ENCODE measurements around the gene FCAMR. TPM values are rescaled to one million over a fixed set of nuclear protein-coding genes. Genes with fewer than 3 reads are reported as not detected.

FCAMR gene
- total and polyA plus RNA-seq, 2 of the 4 experiments (the other 2 are of a cell fraction): not detected

DNA sequence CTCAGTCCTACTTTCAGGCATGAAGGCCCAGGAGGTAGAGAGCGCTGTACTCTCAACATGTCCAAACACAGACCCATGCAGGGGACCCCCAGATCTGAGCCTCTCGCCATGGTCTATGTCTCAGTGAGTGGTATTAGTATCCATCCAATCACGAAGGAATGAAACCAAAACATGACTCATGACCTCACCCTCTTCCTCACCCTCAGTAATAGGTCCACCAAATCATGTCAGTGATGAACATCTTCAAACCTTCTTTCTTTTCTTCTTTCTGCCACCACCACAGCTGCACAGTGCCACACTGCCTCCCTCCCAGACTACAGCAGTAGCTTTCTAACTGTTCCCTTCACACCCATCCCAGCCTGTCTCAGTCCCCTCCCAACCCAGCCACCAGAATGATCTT, 45.5 kb upstream of the FCAMR start:
- H3K18ac ChIP-seq (ENCODE audit: low read depth, low read length): no peak overlapping the region
- peaks cover 6% of the 10 kb centered on the region; the same call in 1 of the 2 replicates for H3K27me3 ChIP-seq (ENCODE audit: control insufficient read depth, insufficient read depth, low read length)
- H3K4ac ChIP-seq (ENCODE audit: low read depth, low read length): no peak overlapping the region
- no peak overlapping the region for H3K14ac ChIP-seq (replicated peaks; ENCODE audit: low read depth, low read length)
- ATAC-seq (ENCODE audit: low read depth) (no peak), DNase-seq (no peak)
- in situ Hi-C loops (cut with MboI; ENCODE audit: low sequenced_read_pairs): no loop called here
- no peaks in the 10 kb centered on the region; the same call in 1 of the 2 replicates for H3K9me3 ChIP-seq (ENCODE audit: control insufficient read depth, insufficient read depth, low read length)
- no peak overlapping the region for H2AK5ac ChIP-seq (ENCODE audit: low read depth, low read length)
- H3K4me2 ChIP-seq (ENCODE audit: low read depth, low read length): no peak overlapping the region
- no peak overlapping the region for H3K56ac ChIP-seq (ENCODE audit: extremely low read depth, insufficient read depth, low read length)
- no peak overlapping the region for H2AFZ ChIP-seq (replicated peaks; ENCODE audit: low read length, poor library complexity)
- no peak overlapping the region for H3K9ac ChIP-seq (ENCODE audit: low read depth, low read length)
- no peak overlapping the region for H2BK20ac ChIP-seq (ENCODE audit: low read depth, low read length)
- no peaks in the 10 kb centered on the region for H3K36me3 ChIP-seq (ENCODE audit: control insufficient read depth, insufficient read depth, low read length)
- no peaks in the 10 kb centered on the region; the same call in 1 of the 2 replicates for H3K4me1 ChIP-seq (ENCODE audit: control insufficient read depth, insufficient read depth, low read length)
- H3K4me3 ChIP-seq (ENCODE audit: insufficient read depth, low read depth, low read length): no peak overlapping the region
- H4K91ac ChIP-seq (ENCODE audit: insufficient read depth, low read depth, low read length): no peak overlapping the region
- intact Hi-C loops (cut with micrococcal nuclease): no loop called here
- dilution Hi-C loops (cut with HindIII; ENCODE audit: low sequenced_read_pairs, unreplicated experiment): no loop called here
- ChIA-PET POLR2A (ENCODE audit: unreplicated experiment) (no interaction called here), CTCF (interaction anchor here (2.0 kb wide), 1 partner anchor 10 kb away, joined by 6 read pairs; no protein-coding TSS in a partner anchor)
- no peaks in the 10 kb centered on the region for H3K79me1 ChIP-seq (ENCODE audit: low read depth in 1 of 2, low read length in 2 of 2)
- H2BK120ac ChIP-seq (ENCODE audit: low read depth, low read length): no peak overlapping the region
- TF ChIP-seq RCOR1 (IDR thresholded peaks at IDR 0.05; ENCODE audit: insufficient replicate concordance, low read length): no peak
- TF ChIP-seq NFE2L2 (IDR thresholded peaks at IDR 0.05; ENCODE audit: low read depth, low read length): no peak
- TF ChIP-seq MAZ (IDR thresholded peaks at IDR 0.05; ENCODE audit: borderline replicate concordance, low read depth, low read length): no peak
- no peak for TF ChIP-seq FOS (IDR thresholded peaks at IDR 0.05; ENCODE audit: low read depth, low read length)
- TF ChIP-seq RFX5 (IDR thresholded peaks at IDR 0.05; ENCODE audit: low read depth, low read length): no peak
- TF ChIP-seq POLR2A (IDR thresholded peaks at IDR 0.05; ENCODE audit: low read depth, low read length): no peak
- TF ChIP-seq, protein P1, sequence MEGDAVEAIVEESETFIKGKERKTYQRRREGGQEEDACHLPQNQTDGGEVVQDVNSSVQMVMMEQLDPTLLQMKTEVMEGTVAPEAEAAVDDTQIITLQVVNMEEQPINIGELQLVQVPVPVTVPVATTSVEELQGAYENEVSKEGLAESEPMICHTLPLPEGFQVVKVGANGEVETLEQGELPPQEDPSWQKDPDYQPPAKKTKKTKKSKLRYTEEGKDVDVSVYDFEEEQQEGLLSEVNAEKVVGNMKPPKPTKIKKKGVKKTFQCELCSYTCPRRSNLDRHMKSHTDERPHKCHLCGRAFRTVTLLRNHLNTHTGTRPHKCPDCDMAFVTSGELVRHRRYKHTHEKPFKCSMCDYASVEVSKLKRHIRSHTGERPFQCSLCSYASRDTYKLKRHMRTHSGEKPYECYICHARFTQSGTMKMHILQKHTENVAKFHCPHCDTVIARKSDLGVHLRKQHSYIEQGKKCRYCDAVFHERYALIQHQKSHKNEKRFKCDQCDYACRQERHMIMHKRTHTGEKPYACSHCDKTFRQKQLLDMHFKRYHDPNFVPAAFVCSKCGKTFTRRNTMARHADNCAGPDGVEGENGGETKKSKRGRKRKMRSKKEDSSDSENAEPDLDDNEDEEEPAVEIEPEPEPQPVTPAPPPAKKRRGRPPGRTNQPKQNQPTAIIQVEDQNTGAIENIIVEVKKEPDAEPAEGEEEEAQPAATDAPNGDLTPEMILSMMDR (conservative IDR thresholded peaks at IDR 0.05; ENCODE audit: low read depth, low read length): no peak
- no peak for TF ChIP-seq CEBPB (IDR thresholded peaks at IDR 0.05; ENCODE audit: low read depth, low read length)
- H4K5ac ChIP-seq (ENCODE audit: low read depth, low read length): no peak overlapping the region
- no CpG with 5 or more reads among the region's 3 CpGs for WGBS, 2 experiments (ENCODE audit: extremely low coverage in 2 of 2, insufficient read length in 1 of 2)
- BruUV-seq (replicated peaks): no TSS peak
- no peak overlapping the region for H2BK15ac ChIP-seq (ENCODE audit: low read depth, low read length)
- no peak overlapping the region for H3K23ac ChIP-seq (ENCODE audit: low read depth, low read length)
- H4K8ac ChIP-seq (ENCODE audit: low read depth in 2 of 2, low read length in 2 of 2): no peak overlapping the region
- H2BK5ac ChIP-seq (ENCODE audit: low read depth, low read length, poor library complexity, severe bottlenecking): no peak overlapping the region
- H2AK9ac ChIP-seq (replicated peaks; ENCODE audit: low read depth, low read length, poor library complexity): no peak overlapping the region
- no peaks in the 10 kb centered on the region for H4K20me1 ChIP-seq (ENCODE audit: insufficient read depth, low read length)
- no peak overlapping the region for H3K27ac ChIP-seq (ENCODE audit: insufficient read depth, low read length)
- H3K9me1 ChIP-seq (ENCODE audit: insufficient read depth, low read length): peaks cover 6% of the 10 kb centered on the region

All from IMR-90 (cell line).